NCI-H1436 (cell line): ENCODE measurements around the gene ALMS1.
"Not testable (repeated sequence)": the region's sequence is repeated elsewhere in the genome, so short reads cannot be mapped to it uniquely, and the experiment has no call there.

Experiments used
- DNase-seq: peaks from one replicate; lab custom pipeline; 2025; lab: John Stamatoyannopoulos, UW

Gene ALMS1

GRCh38 chr2:73614105-73614504 lies 228.5 kb downstream of the ALMS1 start:
- no peak for DNase-seq

DNA sequence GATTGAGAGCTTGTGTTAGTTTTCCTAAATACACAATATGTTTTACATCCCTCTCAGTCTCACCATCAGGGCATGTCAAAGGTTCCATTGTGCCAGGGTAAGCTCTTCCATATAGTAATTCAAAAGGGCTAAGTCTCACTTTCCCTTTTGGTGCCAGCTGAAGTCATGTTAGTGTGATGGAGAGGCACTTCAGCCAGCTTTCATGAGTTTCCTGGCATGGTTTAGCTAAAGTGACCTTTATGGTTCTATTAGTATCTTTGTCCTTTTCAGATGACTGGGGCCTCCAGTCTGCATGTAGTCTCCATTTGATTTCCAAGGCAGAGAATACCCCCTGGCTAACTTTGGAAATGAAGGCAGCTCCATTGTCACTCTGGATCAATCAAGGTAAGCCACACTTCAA lies 229.4 kb downstream of the ALMS1 start:
- DNase-seq: no peak

- DNase-seq: not testable (repeated sequence)
Measured at GRCh38 chr2:73619925-73620324, 234.3 kb downstream of the ALMS1 start.

GRCh38 chr2:73624036-73624435 lies 238.4 kb downstream of the ALMS1 start:
- not testable (repeated sequence) for DNase-seq

- not testable (repeated sequence) for DNase-seq
Measured at GRCh38 chr2:73624625-73625024, 239.0 kb downstream of the ALMS1 start.

DNA sequence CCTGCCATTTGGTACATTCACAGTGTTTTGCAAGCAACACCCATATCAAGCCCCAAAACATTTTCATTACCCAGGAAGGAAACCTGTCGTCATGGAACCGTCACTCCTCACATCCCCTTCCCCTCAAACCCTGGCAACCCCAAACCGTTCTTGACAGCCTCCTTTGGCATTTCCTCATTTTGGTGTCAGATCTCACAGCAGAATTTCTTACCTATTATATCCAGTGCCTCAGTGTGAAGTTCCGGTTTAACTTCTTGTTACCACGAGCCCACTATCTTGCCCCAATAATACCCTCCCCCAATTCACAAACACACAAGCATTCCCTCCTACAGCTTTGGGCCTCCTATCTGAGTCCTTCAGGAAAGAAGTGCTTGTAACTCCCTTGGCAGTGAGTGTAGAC lies 240.6 kb downstream of the ALMS1 start:
- DNase-seq: not testable (repeated sequence)

- not testable (repeated sequence) for DNase-seq
Measured at GRCh38 chr2:73628493-73628892, 242.9 kb downstream of the ALMS1 start.

GRCh38 chr2:73630662-73631266 lies 245.1 kb downstream of the ALMS1 start:
- not testable (repeated sequence) for DNase-seq

DNA sequence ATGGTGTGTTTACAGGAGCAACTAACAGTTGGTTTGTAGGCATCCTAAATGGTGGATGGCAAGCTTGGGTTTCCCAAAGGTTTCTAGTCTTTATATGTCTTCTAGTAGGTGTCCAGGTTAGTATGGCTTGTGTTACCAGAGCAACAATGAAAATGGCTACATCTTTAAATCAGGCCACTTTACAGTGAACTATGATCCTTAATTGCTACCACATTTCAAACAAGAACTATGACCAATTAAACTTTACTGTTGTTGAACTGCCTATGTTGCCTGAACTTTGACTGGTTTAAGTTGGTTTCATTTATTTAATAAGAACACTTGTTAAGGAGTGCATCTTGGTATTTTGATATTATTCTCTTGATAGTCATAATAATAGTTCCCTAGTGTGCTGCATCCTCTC lies 251.3 kb downstream of the ALMS1 start:
- not testable (repeated sequence) for DNase-seq

DNA sequence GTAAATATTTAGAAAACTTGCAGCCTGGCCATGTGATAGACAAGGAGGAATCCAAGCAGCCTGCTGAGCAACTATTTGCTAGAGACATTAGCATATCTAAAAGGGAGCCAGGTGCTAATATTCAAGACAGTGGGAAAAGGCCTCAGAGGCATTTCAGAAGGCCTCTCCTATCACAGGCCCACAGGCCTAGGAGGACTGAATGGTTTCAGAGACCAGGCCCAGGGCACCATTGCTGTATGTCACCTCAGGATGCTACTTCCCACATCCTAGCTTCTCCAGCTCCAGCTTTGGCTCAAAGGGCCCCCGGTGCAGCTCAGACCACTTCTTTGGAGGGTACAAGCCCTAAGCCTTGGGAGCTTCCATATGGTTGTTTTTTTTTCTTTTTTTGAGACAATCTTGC lies 252.8 kb downstream of the ALMS1 start:
- no peak for DNase-seq

DNA sequence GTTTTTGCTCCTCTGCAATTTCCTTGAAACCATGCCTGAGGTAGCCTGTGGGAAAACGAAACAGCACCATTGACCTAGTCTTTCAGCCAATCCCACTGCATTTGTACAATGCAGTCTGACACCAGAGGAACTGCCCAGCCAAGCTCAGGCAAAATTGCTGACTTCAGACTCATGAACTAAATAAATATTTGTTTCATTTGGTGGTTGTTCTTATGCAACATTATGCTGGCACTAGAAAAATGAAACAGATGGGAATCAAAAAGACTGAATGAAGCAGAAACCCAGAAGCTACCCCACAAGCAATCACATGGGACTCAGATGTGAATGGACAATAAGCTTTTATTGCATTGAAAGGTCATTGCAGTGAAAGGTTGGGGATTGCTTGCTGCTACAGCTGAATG lies 254.9 kb downstream of the ALMS1 start:
- DNase-seq: no peak

- DNase-seq: no peak
Measured at GRCh38 chr2:73640946-73641766, 255.5 kb downstream of the ALMS1 start.

DNA sequence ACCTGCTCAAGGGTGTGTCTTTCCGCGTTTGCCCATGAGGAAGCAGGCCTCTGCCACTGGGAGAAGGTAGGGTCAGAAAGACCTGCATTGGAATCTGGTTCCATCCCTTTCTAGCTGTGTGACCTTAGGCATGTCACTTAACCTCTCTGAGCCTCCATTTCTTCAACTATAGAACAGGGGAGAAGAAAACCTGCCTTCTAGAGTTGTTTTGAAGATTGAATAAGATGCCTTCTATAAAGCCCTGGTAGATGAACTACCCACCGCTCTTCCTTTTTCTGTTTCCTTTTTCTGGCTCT lies 256.1 kb downstream of the ALMS1 start:
- DNase-seq: no peak

DNA sequence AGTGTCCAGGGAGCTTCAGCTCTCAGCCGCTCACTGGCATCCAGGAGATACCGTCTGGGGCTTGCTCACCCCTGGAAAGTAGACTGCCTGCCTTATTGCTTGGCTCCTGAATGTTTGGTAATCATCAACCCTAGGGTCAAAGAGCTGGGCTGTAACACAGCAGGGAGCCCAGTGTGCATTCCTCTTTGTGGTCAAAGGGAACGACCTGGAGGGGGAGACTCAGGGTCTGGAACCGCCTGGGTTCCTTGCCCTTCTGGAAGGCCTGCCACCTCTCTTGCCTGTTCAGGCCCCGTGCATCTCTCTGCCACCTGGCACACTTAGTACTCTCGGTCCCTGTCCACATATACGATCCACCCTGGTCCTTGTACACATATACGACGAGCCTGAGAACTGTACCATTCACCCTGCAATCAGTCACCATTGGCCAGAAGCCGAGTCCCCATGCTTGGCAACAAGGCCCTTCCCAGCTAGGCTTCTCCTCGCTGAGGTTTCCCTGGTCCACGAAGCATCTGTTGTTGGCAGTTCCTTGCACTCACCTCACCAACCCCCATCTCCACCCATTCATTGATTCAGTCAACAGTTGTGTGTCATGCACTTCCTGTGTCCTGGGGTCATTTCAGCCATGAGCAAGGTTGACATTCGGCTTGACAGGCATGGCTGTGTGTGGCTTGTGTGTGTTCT lies 256.8 kb downstream of the ALMS1 start, which contains the start of gene NAT8:
Gene NAT8 (minus strand): TSS at position 85 of the 681 bp plus-strand sequence. CDS start 794 bp downstream, outside the sequence.
- no peak for DNase-seq

DNA sequence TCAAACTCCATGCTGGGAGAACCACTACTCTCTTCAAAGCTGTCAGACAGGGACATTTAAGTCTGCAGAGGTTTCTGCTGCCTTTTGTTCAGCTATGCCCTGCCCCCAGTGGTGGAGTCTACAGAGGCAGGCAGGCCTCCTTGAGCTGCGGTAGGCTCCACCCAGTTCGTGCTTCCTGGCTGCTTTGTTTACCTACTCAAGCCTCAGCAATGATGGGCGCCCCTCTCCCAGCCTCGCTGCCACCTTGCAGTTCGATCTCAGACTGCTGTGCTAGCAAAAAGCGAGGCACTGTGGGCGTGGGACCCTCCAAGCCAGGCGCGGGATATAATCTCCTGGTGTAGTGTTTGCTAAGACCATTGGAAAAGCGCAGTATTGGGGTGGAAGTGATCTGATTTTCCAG lies 262.1 kb downstream of the ALMS1 start:
- DNase-seq: not testable (repeated sequence)

DNA sequence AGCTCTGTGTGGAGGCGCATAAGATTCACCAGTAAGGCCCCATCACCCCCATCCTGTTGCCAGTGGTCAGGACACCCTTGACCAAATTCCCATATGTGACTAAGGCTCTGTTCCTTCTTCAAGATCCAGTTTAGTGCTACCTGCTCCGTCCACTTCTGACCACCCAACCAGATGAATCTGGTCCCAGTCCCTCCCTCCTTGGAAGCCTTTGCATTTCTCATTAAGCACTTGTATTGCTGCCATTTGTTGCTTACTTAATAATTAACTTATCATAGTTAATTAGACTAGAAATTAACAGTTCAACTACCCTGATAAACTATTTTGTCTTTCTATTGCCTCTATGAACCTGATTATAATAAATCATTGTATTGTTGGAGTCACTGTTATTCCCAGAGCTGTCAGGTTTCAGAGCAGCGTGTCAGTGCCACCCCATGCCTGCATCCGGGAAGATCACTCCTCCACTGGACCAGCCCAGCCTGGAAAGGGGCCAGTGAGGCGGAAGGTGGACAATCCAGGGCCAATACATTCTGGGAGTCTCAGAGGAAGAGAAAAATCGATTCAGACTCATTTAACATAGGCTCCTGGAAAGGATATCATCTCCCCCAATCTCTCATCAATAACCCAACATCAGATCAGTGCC lies 266.1 kb downstream of the ALMS1 start:
- no peak for DNase-seq

- DNase-seq: no peak
Measured at GRCh38 chr2:73652348-73652747, 266.7 kb downstream of the ALMS1 start.

- no peak for DNase-seq
Measured at GRCh38 chr2:73654175-73654574, 268.5 kb downstream of the ALMS1 start.
